ENCODE data around the gene IRF6. TPM values are rescaled to one million over a fixed set of nuclear protein-coding genes. Genes with fewer than 3 reads are reported as not detected.

Gene IRF6
- total RNA-seq, 1 donor from 2014 or later, result 21.2 TPM

DNA sequence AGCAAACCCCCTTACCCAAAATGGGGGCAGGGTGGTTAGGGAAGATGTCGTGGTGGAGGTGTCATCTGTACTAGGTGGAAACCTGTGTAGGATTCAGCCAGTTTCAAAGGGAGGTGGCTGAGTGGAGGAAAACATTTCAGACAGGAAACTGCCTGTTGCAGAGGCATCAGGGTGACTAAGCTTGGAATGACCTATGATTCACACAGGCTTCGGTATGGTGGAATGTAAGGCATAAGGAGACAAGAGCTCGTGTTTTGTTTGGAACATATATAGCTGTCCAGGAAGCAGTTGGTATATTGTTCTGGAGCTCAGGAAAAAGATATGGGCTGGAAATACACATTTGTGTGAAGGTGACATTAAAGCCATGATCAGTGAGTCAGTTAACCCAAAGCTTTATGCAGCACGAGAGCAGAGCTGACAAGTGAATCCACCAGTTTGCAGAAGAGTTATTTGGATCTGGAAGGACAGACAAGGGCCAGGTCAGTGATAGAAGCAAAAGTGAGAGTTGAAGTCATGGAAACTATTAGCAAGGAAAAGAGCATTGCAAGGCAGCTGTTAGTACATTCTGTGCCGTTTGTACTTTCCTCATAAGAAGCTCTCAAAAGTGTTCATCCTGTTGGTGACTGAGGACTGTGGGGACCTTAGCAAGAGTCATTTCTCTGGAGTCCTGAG is 34.1 kb upstream of the IRF6 start:
- Histone ChIP-seq H2AFZ (ENCODE audit: low read depth, low read length) (no peak overlapping the region), H3K36me3 (ENCODE audit: insufficient read depth, low read length) (peaks cover 64% of the 10 kb centered on the region), H3K27ac (ENCODE audit: low read depth, low read length) (peak overlapping the region; percentile 87), H4K20me1 (ENCODE audit: insufficient read depth, low read length) (no peaks in the 10 kb centered on the region), H3K9ac (ENCODE audit: low read length) (peak overlapping the region; percentile 69), H3K4me1 (ENCODE audit: insufficient read depth, low read length) (peaks cover 28% of the 10 kb centered on the region), H3K4me2 (ENCODE audit: low read length) (peak overlapping the region; percentile 76), H3K27me3 (ENCODE audit: insufficient read depth, low read length) (no peaks in the 10 kb centered on the region), H3K9me3 (ENCODE audit: insufficient read depth, low read depth, low read length) (no peaks in the 10 kb centered on the region), H3K79me2 (ENCODE audit: insufficient read depth, low read length) (peaks cover 38% of the 10 kb centered on the region), H3K4me3 (ENCODE audit: insufficient read depth, low read depth, low read length) (peak overlapping the region; percentile 12)
- H3K27ac Mint-ChIP-seq (ENCODE audit: unreplicated experiment), result peak overlapping the region; percentile 97
- FAIRE-seq, result peak; percentile 95
- no peaks in the 10 kb centered on the region for H3K27me3 Mint-ChIP-seq (ENCODE audit: low read depth, unreplicated experiment)
- peak overlapping the region; percentile 78 for H3K4me3 Mint-ChIP-seq (ENCODE audit: unreplicated experiment)
- TF ChIP-seq, protein P1, sequence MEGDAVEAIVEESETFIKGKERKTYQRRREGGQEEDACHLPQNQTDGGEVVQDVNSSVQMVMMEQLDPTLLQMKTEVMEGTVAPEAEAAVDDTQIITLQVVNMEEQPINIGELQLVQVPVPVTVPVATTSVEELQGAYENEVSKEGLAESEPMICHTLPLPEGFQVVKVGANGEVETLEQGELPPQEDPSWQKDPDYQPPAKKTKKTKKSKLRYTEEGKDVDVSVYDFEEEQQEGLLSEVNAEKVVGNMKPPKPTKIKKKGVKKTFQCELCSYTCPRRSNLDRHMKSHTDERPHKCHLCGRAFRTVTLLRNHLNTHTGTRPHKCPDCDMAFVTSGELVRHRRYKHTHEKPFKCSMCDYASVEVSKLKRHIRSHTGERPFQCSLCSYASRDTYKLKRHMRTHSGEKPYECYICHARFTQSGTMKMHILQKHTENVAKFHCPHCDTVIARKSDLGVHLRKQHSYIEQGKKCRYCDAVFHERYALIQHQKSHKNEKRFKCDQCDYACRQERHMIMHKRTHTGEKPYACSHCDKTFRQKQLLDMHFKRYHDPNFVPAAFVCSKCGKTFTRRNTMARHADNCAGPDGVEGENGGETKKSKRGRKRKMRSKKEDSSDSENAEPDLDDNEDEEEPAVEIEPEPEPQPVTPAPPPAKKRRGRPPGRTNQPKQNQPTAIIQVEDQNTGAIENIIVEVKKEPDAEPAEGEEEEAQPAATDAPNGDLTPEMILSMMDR (IDR thresholded peaks at IDR 0.05; ENCODE audit: insufficient read depth, low read depth, low read length), result no peak
- TF ChIP-seq EZH2 (IDR thresholded peaks at IDR 0.05; ENCODE audit: insufficient read depth, low read length), result no peak
- H3K4me1 Mint-ChIP-seq (ENCODE audit: low read depth, unreplicated experiment), result peaks cover 29% of the 10 kb centered on the region
- H3K36me3 Mint-ChIP-seq (ENCODE audit: low read depth, unreplicated experiment), result peaks cover 22% of the 10 kb centered on the region
- peak; percentile 97 for DNase-seq (ENCODE audit: low read depth)
- no peaks in the 10 kb centered on the region for H3K9me3 Mint-ChIP-seq (ENCODE audit: unreplicated experiment)

DNA sequence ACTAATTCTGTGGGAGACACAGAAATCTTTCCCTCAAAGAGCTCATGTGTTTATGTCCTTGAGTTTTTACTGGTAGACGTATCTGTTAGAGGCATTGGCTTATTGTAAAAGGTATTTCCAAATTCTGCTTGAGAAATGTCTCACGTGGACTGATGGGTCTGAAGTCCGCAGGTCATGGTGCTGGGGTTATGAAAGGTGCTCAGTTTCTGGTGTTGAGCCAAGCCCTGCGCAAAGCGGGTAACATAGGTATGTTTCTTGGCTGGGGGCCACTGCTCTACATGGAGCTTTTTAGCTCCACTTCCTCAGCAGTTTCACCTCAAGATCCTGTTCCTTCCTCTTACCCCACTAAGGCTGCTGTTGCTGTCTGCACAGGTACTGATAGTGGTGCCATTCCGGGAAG is 32.6 kb upstream of the IRF6 start:
- Mint-ChIP-seq H3K27me3 (ENCODE audit: low read depth, unreplicated experiment) (no peaks in the 10 kb centered on the region), H3K4me3 (ENCODE audit: unreplicated experiment) (no peak overlapping the region), H3K9me3 (ENCODE audit: unreplicated experiment) (no peaks in the 10 kb centered on the region), H3K4me1 (ENCODE audit: low read depth, unreplicated experiment) (peaks cover 29% of the 10 kb centered on the region), H3K27ac (ENCODE audit: unreplicated experiment) (peak overlapping the region; percentile 97), H3K36me3 (ENCODE audit: low read depth, unreplicated experiment) (peaks cover 27% of the 10 kb centered on the region)
- H3K36me3 ChIP-seq (ENCODE audit: insufficient read depth, low read length), result peaks cover 68% of the 10 kb centered on the region
- H3K4me2 ChIP-seq (ENCODE audit: low read length), result no peak overlapping the region
- FAIRE-seq (no peak), DNase-seq (ENCODE audit: low read depth) (no peak)
- H3K79me2 ChIP-seq (ENCODE audit: insufficient read depth, low read length), result peaks cover 41% of the 10 kb centered on the region
- H3K27me3 ChIP-seq (ENCODE audit: insufficient read depth, low read length), result no peaks in the 10 kb centered on the region
- no peaks in the 10 kb centered on the region for H3K9me3 ChIP-seq (ENCODE audit: insufficient read depth, low read depth, low read length)
- no peak overlapping the region for H3K9ac ChIP-seq (ENCODE audit: low read length)
- peaks cover 25% of the 10 kb centered on the region for H3K4me1 ChIP-seq (ENCODE audit: insufficient read depth, low read length)
- H4K20me1 ChIP-seq (ENCODE audit: insufficient read depth, low read length), result no peaks in the 10 kb centered on the region
- peak overlapping the region; percentile 87 for H3K27ac ChIP-seq (ENCODE audit: low read depth, low read length)
- no peak overlapping the region for H3K4me3 ChIP-seq (ENCODE audit: insufficient read depth, low read depth, low read length)
- no peak for TF ChIP-seq EZH2 (IDR thresholded peaks at IDR 0.05; ENCODE audit: insufficient read depth, low read length)
- TF ChIP-seq, protein P1 (IDR thresholded peaks at IDR 0.05; ENCODE audit: insufficient read depth, low read depth, low read length), result no peak
- H2AFZ ChIP-seq (ENCODE audit: low read depth, low read length), result no peak overlapping the region

DNA sequence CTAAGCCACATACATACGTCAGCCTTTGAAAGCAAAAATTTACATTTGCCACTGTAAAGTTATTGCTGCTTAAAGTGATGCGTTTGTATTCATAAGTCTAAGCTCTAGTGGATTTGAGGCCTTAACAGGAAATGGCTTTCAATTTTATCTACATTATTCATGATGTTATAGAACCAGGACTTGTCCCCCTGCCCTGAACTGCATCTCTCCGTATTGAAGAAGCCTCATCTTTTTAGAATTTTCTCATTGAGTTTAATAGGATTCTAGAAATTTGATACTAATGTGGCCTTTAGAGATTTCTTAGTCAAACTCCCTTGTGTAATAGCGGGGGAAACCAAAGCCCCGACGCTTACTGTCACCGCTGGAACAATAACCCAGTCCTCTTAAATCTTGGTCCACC is 31.7 kb upstream of the IRF6 start:
- Histone ChIP-seq H3K27ac (ENCODE audit: low read depth, low read length) (no peak overlapping the region), H3K27me3 (ENCODE audit: insufficient read depth, low read length) (no peaks in the 10 kb centered on the region), H3K79me2 (ENCODE audit: insufficient read depth, low read length) (peaks cover 41% of the 10 kb centered on the region), H3K9ac (ENCODE audit: low read length) (no peak overlapping the region), H4K20me1 (ENCODE audit: insufficient read depth, low read length) (no peaks in the 10 kb centered on the region), H3K9me3 (ENCODE audit: insufficient read depth, low read depth, low read length) (no peaks in the 10 kb centered on the region), H3K4me3 (ENCODE audit: insufficient read depth, low read depth, low read length) (no peak overlapping the region), H3K4me2 (ENCODE audit: low read length) (no peak overlapping the region), H2AFZ (ENCODE audit: low read depth, low read length) (no peak overlapping the region), H3K36me3 (ENCODE audit: insufficient read depth, low read length) (peaks cover 70% of the 10 kb centered on the region), H3K4me1 (ENCODE audit: insufficient read depth, low read length) (peaks cover 25% of the 10 kb centered on the region)
- DNase-seq (ENCODE audit: low read depth), result no peak
- no peak for TF ChIP-seq EZH2 (IDR thresholded peaks at IDR 0.05; ENCODE audit: insufficient read depth, low read length)
- TF ChIP-seq, protein P1 (IDR thresholded peaks at IDR 0.05; ENCODE audit: insufficient read depth, low read depth, low read length), result no peak
- no peaks in the 10 kb centered on the region for H3K9me3 Mint-ChIP-seq (ENCODE audit: unreplicated experiment)
- H3K36me3 Mint-ChIP-seq (ENCODE audit: low read depth, unreplicated experiment), result peaks cover 23% of the 10 kb centered on the region
- no peak overlapping the region for H3K27ac Mint-ChIP-seq (ENCODE audit: unreplicated experiment)
- no peak for FAIRE-seq
- H3K4me1 Mint-ChIP-seq (ENCODE audit: low read depth, unreplicated experiment), result peaks cover 29% of the 10 kb centered on the region
- H3K27me3 Mint-ChIP-seq (ENCODE audit: low read depth, unreplicated experiment), result no peaks in the 10 kb centered on the region
- H3K4me3 Mint-ChIP-seq (ENCODE audit: unreplicated experiment), result no peak overlapping the region
